Upper lobe of left lung (tissue), 4 donors: Measurements from ENCODE around the gene AQR.

ENCODE experiments used
- CTCF ChIP-seq, 6 experiments: fragments of 450-650 bp in 4 of 6; fragments of 200-600 bp in 2 of 6; sonication (generic) in 2 of 6; IDR thresholded peaks; one replicate each; pipeline ENCODE4 v1.5.1; 2016 to 2019; ENCODE audit warnings: antibody characterized with exemption in 6 of 6
- POLR2A ChIP-seq, 4 donors: fragments of 450-650 bp; IDR thresholded peaks; one replicate each; pipeline ENCODE4 v1.5.1; 2016 to 2017; ENCODE audit warnings: antibody characterized with exemption in 4 of 4, mild to moderate bottlenecking in 2 of 4
- POLR2AphosphoS5 ChIP-seq, 2 donors: sonication (generic); formaldehyde crosslinking; IDR thresholded peaks; one replicate each; pipeline ENCODE4 v1.5.1; 2017; ENCODE audit warnings: antibody characterized with exemption in 2 of 2

DNA sequence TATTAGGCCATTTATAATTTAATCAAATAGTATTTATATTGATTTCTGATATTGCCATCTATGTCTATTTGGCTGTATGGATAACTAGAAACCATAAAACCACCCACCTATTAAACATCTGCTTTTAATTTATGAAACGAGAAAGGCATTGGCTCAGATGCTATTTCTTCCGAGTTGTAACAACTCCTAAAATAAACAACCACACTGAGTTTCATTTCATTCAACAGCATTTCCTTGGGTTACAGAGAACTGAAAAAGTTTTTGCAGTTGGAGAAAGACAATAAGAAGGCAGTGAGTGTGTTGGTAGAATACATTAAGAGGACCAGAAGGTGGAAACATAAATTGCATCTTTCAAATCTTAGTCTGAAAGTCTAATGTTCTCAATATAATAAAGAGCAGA is 79.1 kb downstream of the AQR start:
- no peak for TF ChIP-seq POLR2A (IDR thresholded peaks at IDR 0.05)
- no peak for TF ChIP-seq CTCF (IDR thresholded peaks at IDR 0.05)
- no peak for TF ChIP-seq POLR2AphosphoS5 (IDR thresholded peaks at IDR 0.05)
